ENCODE data around the gene KDM4B.
"Not testable (repeated sequence)": the region's sequence is repeated elsewhere in the genome, so short reads cannot be mapped to it uniquely, and the experiment has no call there.

KDM4B gene

GRCh38 chr19:4933528-4933927, 35.4 kb upstream of the KDM4B start:
- no peak overlapping the region for H3K4me3 ChIP-seq (ENCODE audit: low read length)
- no peak for TF ChIP-seq CTCF (conservative IDR thresholded peaks at IDR 0.05; ENCODE audit: low read depth, low read length)
- no peak for DNase-seq (ENCODE audit: low read depth)

GRCh38 chr19:4935444-4935843, 33.5 kb upstream of the KDM4B start:
- no peak for TF ChIP-seq CTCF (conservative IDR thresholded peaks at IDR 0.05; ENCODE audit: low read depth, low read length)
- H3K4me3 ChIP-seq (ENCODE audit: low read length): no peak overlapping the region
- no peak for DNase-seq (ENCODE audit: low read depth)

- H3K4me3 ChIP-seq (ENCODE audit: low read length): no peak overlapping the region
- no peak for TF ChIP-seq CTCF (conservative IDR thresholded peaks at IDR 0.05; ENCODE audit: low read depth, low read length)
- DNase-seq (ENCODE audit: low read depth): no peak
Measured at GRCh38 chr19:4937060-4937459, 31.9 kb upstream of the KDM4B start.

- not testable (repeated sequence) for H3K4me3 ChIP-seq (ENCODE audit: low read length); DNase-seq (ENCODE audit: low read depth)
Measured at GRCh38 chr19:4938461-4938860, 30.5 kb upstream of the KDM4B start.

GRCh38 chr19:4939466-4939865, 29.4 kb upstream of the KDM4B start:
- TF ChIP-seq CTCF (conservative IDR thresholded peaks at IDR 0.05; ENCODE audit: low read depth, low read length): no peak
- no peak for DNase-seq (ENCODE audit: low read depth)
- H3K4me3 ChIP-seq (ENCODE audit: low read length): no peak overlapping the region

GRCh38 chr19:4941638-4942169, 27.2 kb upstream of the KDM4B start:
- H3K4me3 ChIP-seq (ENCODE audit: low read length); DNase-seq (ENCODE audit: low read depth): not testable (repeated sequence)

GRCh38 chr19:4950650-4951049, 18.3 kb upstream of the KDM4B start:
- H3K4me3 ChIP-seq (ENCODE audit: low read length); DNase-seq (ENCODE audit: low read depth): not testable (repeated sequence)

- no peak for DNase-seq (ENCODE audit: low read depth)
- H3K4me3 ChIP-seq (ENCODE audit: low read length): no peak overlapping the region
- TF ChIP-seq CTCF (conservative IDR thresholded peaks at IDR 0.05; ENCODE audit: low read depth, low read length): no peak
Measured at GRCh38 chr19:4951656-4952055, 17.3 kb upstream of the KDM4B start.

- TF ChIP-seq CTCF (conservative IDR thresholded peaks at IDR 0.05; ENCODE audit: low read depth, low read length): no peak
- H3K4me3 ChIP-seq (ENCODE audit: low read length): no peak overlapping the region
Measured at GRCh38 chr19:4952945-4953344, 16.0 kb upstream of the KDM4B start.

GRCh38 chr19:4954320-4955149, 14.4 kb upstream of the KDM4B start:
- DNase-seq (ENCODE audit: low read depth); H3K4me3 ChIP-seq (ENCODE audit: low read length): not testable (repeated sequence)

More at GRCh38 chr19:4952945-4953344, 16.0 kb upstream of the KDM4B start:
- DNase-seq (ENCODE audit: low read depth): no peak

Measured in retinal pigment epithelial cell (primary cell).